Brain microvascular endothelial cell (primary cell): Measurements from ENCODE around the gene NEAT1.

ENCODE experiments used
- DNase-seq: peaks from one replicate; pipeline ENCODE4 v3.0.0-alpha.2; 2020
- H3K27ac ChIP-seq: fragments of 250-450 bp; sonication (Bioruptor Pico); 2 replicates; pipeline ENCODE4 v1.5.1; 2020; ENCODE audit warnings: mild to moderate bottlenecking, moderate library complexity
- H3K27me3 ChIP-seq: fragments of 250-450 bp; sonication (Bioruptor Pico); replicated peaks from 2 replicates; pipeline ENCODE4 v1.5.1; 2020; ENCODE audit warnings: mild to moderate bottlenecking
- H3K36me3 ChIP-seq: fragments of 250-450 bp; sonication (Bioruptor Pico); replicated peaks from 2 replicates; pipeline ENCODE4 v1.5.1; 2020; ENCODE audit warnings: mild to moderate bottlenecking
- H3K4me3 ChIP-seq: 2 replicates; pipeline ENCODE4 v1.5.1; 2011; ENCODE audit warnings: low read depth, mild to moderate bottlenecking, control low read depth, low read length, moderate library complexity
- in situ Hi-C: cut with HindIII; loops from 2 replicates; pipeline ENCODE4 v1.10.0; 2017; ENCODE audit warnings: low sequenced_read_pairs, low pct_ligation_motif_present
- TF ChIP-seq, protein P1 (sequence below): IDR thresholded peaks from 2 replicates; pipeline ENCODE4 v1.5.1; 2011; ENCODE audit warnings: low read depth, mild to moderate bottlenecking, moderate library complexity, low read length, control low read depth, inconsistent platforms; ENCODE audit errors: missing control alignments

NEAT1 gene

DNA sequence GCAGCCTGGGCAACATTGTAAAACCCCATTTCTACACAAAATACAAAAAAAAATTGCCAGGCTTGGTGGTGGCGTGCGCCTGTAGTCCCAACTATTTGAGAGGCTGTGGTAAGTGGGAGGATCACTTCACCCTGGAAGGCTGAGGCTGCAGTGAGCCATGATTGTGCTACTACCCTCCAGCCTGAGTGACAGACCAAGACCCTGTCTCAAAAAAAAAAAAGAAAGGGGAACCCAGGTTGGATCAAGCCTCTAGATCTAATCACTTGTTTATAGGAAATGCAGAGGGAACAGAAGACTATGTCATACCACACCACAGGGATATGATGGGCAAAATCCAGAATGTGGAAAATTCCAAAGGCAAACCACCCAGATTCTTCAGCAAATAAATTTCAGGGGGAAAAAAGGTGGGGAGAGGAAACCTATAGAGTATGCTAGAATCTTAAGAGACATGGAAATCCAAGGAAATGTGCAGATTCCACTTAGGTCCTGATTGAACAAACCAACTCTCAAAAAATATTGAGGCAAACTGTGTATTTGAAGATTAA, 59.8 kb downstream of the NEAT1 start:
- in situ Hi-C loops = no loop called here
- TF ChIP-seq, protein P1, sequence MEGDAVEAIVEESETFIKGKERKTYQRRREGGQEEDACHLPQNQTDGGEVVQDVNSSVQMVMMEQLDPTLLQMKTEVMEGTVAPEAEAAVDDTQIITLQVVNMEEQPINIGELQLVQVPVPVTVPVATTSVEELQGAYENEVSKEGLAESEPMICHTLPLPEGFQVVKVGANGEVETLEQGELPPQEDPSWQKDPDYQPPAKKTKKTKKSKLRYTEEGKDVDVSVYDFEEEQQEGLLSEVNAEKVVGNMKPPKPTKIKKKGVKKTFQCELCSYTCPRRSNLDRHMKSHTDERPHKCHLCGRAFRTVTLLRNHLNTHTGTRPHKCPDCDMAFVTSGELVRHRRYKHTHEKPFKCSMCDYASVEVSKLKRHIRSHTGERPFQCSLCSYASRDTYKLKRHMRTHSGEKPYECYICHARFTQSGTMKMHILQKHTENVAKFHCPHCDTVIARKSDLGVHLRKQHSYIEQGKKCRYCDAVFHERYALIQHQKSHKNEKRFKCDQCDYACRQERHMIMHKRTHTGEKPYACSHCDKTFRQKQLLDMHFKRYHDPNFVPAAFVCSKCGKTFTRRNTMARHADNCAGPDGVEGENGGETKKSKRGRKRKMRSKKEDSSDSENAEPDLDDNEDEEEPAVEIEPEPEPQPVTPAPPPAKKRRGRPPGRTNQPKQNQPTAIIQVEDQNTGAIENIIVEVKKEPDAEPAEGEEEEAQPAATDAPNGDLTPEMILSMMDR = no peak
- H3K27ac ChIP-seq = no peak overlapping the region

DNA sequence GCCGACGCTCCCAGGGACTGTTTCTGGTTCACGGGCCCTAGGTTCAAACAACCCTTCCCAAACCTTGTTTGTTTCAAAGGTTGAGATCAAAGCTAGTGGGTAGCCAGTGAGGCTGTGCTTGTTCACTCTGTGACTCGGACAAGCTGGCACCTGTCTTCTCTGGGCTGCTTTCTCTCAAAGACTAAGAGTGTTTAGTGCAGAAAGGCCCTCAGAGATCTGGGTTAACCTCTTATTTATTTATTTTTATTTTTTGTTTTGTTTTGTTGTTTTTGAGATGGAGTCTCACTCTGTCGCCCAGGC, 63.3 kb downstream of the NEAT1 start:
- TF ChIP-seq, protein P1 = no peak
- DNase-seq = no peak
- no peaks in the 10 kb centered on the region for H3K27me3 ChIP-seq
- H3K27ac ChIP-seq = peak overlapping the region; percentile 8
- no peaks in the 10 kb centered on the region for H3K36me3 ChIP-seq
- in situ Hi-C loops = no loop called here
- no peak overlapping the region for H3K4me3 ChIP-seq

More for the DNA sequence above, 59.8 kb downstream of the NEAT1 start:
- Histone ChIP-seq H3K4me3 (no peak overlapping the region), H3K36me3 (no peaks in the 10 kb centered on the region), H3K27me3 (no peaks in the 10 kb centered on the region)
- DNase-seq = no peak

DNA sequence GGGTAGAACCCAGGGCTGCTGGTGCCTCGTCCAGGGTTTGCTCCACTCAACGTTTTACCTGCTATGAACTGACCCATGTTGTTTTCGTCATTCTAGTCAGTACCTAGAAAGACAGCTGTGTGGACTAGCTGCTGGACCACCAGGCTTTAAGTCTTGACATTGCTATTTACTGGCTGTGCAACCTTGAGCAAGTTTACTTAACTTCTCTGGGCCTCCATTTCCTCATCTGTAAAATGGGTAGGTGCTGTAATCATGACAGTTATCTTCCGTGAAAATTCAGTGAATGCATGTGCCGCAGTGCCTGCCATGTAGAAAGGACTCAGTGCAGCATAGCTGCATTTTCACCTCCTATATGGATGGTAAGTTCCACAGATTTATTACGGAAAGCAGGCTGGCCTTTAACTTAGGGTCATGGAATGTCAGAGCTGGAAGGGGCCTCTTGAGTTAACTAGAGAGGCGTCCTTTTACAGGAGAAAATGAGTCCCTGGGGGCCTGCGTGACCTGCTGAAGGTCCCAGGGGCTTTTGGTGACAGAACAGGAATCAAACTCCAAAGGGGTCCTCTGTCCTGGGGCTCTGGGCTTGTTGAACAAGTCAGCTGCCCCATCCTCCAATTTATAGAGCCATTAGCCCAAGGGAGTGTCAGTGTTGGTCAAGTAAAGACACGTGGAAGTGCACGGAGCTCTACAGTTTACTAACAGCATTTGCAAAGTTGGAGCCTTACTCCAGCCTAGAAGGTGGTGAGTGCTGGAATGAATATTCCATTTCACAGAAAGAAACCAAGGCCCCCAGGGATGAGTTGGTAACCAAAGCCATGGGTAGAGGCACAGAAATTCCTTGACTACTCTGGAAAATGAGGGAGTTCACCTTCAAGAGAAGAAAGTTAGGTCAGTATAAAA, 64.2 kb downstream of the NEAT1 start:
- H3K27me3 ChIP-seq = no peaks in the 10 kb centered on the region
- H3K27ac ChIP-seq = peak overlapping the region; percentile 93
- H3K4me3 ChIP-seq = no peak overlapping the region
- TF ChIP-seq, protein P1 = no peak
- in situ Hi-C loops = no loop called here
- no peaks in the 10 kb centered on the region for H3K36me3 ChIP-seq
- no peak for DNase-seq

- peak; percentile 100 for DNase-seq
- H3K36me3 ChIP-seq = no peaks in the 10 kb centered on the region
- in situ Hi-C loops = no loop called here
- TF ChIP-seq, protein P1 = no peak
- peak overlapping the region; percentile 99 for H3K27ac ChIP-seq
- H3K27me3 ChIP-seq = no peaks in the 10 kb centered on the region
- H3K4me3 ChIP-seq = peak overlapping the region; percentile 3
These were observed 65.1 kb downstream of the NEAT1 start for GRCh38 chr11:65487467-65488272.

GRCh38 chr11:65488273-65489034, 65.9 kb downstream of the NEAT1 start:
- TF ChIP-seq, protein P1 = no peak
- peak overlapping the region; percentile 3 for H3K4me3 ChIP-seq
- in situ Hi-C loops = no loop called here
- H3K27me3 ChIP-seq = no peaks in the 10 kb centered on the region
- H3K36me3 ChIP-seq = no peaks in the 10 kb centered on the region
- H3K27ac ChIP-seq = peak overlapping the region; percentile 99
- peak; percentile 68 for DNase-seq
